ENCODE results near the gene PTP4A1. TPM values are rescaled to one million over a fixed set of nuclear protein-coding genes. Genes with fewer than 3 reads are reported as not detected.
"Not testable (repeated sequence)": the region's sequence is repeated elsewhere in the genome, so short reads cannot be mapped to it uniquely, and the experiment has no call there.

The PTP4A1 gene
- total RNA-seq, 1 donor = 27.5 TPM

- DNase-seq (ENCODE audit: low read depth in 2 of 3, low spot score in 2 of 3) = no peak
Measured at GRCh38 chr6:63581355-63582013, 9.2 kb downstream of the PTP4A1 start.

GRCh38 chr6:63582579-63583231, 10.4 kb downstream of the PTP4A1 start:
- no peak for DNase-seq (ENCODE audit: low read depth in 2 of 3, low spot score in 2 of 3)

GRCh38 chr6:63584125-63584514, 11.8 kb downstream of the PTP4A1 start:
- DNase-seq (ENCODE audit: low read depth in 2 of 3, low spot score in 2 of 3) = no peak

GRCh38 chr6:63584566-63584965, 12.3 kb downstream of the PTP4A1 start:
- no peak for DNase-seq (ENCODE audit: low read depth in 2 of 3, low spot score in 2 of 3)

- DNase-seq (ENCODE audit: low read depth in 2 of 3, low spot score in 2 of 3) = not testable (repeated sequence)
Measured at GRCh38 chr6:63585652-63586051, 13.4 kb downstream of the PTP4A1 start.

- no peak for DNase-seq (ENCODE audit: low read depth in 2 of 3, low spot score in 2 of 3)
Measured at GRCh38 chr6:63589952-63590411, 17.7 kb downstream of the PTP4A1 start.

GRCh38 chr6:63592886-63593285, 20.6 kb downstream of the PTP4A1 start:
- no peak for DNase-seq (ENCODE audit: low read depth in 2 of 3, low spot score in 2 of 3)

- no peak for DNase-seq (ENCODE audit: low read depth in 2 of 3, low spot score in 2 of 3)
Measured at GRCh38 chr6:63597141-63598048, 25.1 kb downstream of the PTP4A1 start.

- DNase-seq (ENCODE audit: low read depth in 2 of 3, low spot score in 2 of 3) = peak; percentile 38 to 78 (median 71)
Measured at GRCh38 chr6:63598049-63599036, 26.1 kb downstream of the PTP4A1 start.

GRCh38 chr6:63599243-63599642, 27.0 kb downstream of the PTP4A1 start:
- no peak for DNase-seq (ENCODE audit: low read depth in 2 of 3, low spot score in 2 of 3)

GRCh38 chr6:63600136-63600535, 27.9 kb downstream of the PTP4A1 start:
- DNase-seq (ENCODE audit: low read depth in 2 of 3, low spot score in 2 of 3) = no peak

- DNase-seq (ENCODE audit: low read depth in 2 of 3, low spot score in 2 of 3) = no peak
Measured at GRCh38 chr6:63609231-63609630, 37.0 kb downstream of the PTP4A1 start.

- no peak for DNase-seq (ENCODE audit: low read depth in 2 of 3, low spot score in 2 of 3)
Measured at GRCh38 chr6:63610944-63611343, 38.7 kb downstream of the PTP4A1 start.

GRCh38 chr6:63611560-63611959, 39.3 kb downstream of the PTP4A1 start:
- DNase-seq (ENCODE audit: low read depth in 2 of 3, low spot score in 2 of 3) = no peak

- no peak for DNase-seq (ENCODE audit: low read depth in 2 of 3, low spot score in 2 of 3)
Measured at GRCh38 chr6:63615590-63615989, 43.3 kb downstream of the PTP4A1 start.

Small RNA genes lying within 50 kb of the gene (small RNA-seq; reads per million reads assigned to genes)
- not detected for gene AL513043.1

Other genes with a start within 250 kb of the PTP4A1 start
- 31.0 TPM for gene PHF3, start 63.3 kb downstream of the PTP4A1 start, total RNA-seq